ENCODE results near the gene TXNDC12.

Gene TXNDC12

GRCh38 chr1:51990478-51990965, 64.5 kb downstream of the TXNDC12 start, which contains the start of gene RAB3B:
RAB3B (minus strand) TSS chr1:51990700; CDS start chr1:51977117, 13,583 bp downstream.
- no peak for DNase-seq

GRCh38 chr1:51989582-51990477, 65.2 kb downstream of the TXNDC12 start:
- no peak for DNase-seq

- no peak for DNase-seq
Measured at GRCh38 chr1:51988254-51988653, 66.7 kb downstream of the TXNDC12 start.

GRCh38 chr1:51986718-51987117, 68.3 kb downstream of the TXNDC12 start:
- no peak for DNase-seq

- no peak for DNase-seq
Measured at GRCh38 chr1:51982161-51982560, 72.8 kb downstream of the TXNDC12 start.

- no peak for DNase-seq
Measured at GRCh38 chr1:51981555-51981954, 73.4 kb downstream of the TXNDC12 start.

- no peak for DNase-seq
Measured at GRCh38 chr1:51978099-51978498, 76.9 kb downstream of the TXNDC12 start.

- no peak for DNase-seq
Measured at GRCh38 chr1:51976846-51977602, 78.0 kb downstream of the TXNDC12 start.

GRCh38 chr1:51973587-51974474, 81.2 kb downstream of the TXNDC12 start:
- no peak for DNase-seq

Data from DMS 273 treated with DMSO at 0.1 percent for 48 hours (cell line).